ENCODE data around the gene CDH15. TPM values are rescaled to one million over a fixed set of nuclear protein-coding genes. Genes with fewer than 3 reads are reported as not detected.

Gene CDH15
- total RNA-seq, 1 experiment from 2014 or later, result 1.5 TPM

- Histone ChIP-seq H3K9me3 (ENCODE audit: low read length) (no peaks in the 10 kb centered on the region), H3K27ac (ENCODE audit: low read length) (no peak overlapping the region), H3K4me3 (ENCODE audit: low read length) (peak overlapping the region; percentile 74), H3K4me2 (ENCODE audit: low read length) (peak overlapping the region; percentile 77), H3F3A (ENCODE audit: low read length, unreplicated experiment) (no peaks in the 10 kb centered on the region), H4K20me1 (ENCODE audit: low read length) (0 out of 2 replicates have a peak, but pooled peaks cover 8% of the 10 kb centered on the region), H3K4me1 (ENCODE audit: insufficient read depth, low read length) (0 out of 2 replicates have a peak, but pooled peaks cover 6% of the 10 kb centered on the region), H3K9ac (ENCODE audit: low read length) (no peak overlapping the region), H3K36me3 (ENCODE audit: low read depth, low read length) (no peaks in the 10 kb centered on the region), H3K9me2 (replicated peaks; ENCODE audit: low read length) (no peaks in the 10 kb centered on the region), H2AFZ (ENCODE audit: low read length) (peak overlapping the region; percentile 22; the same call in 1 of the 2 replicates), H3K79me2 (ENCODE audit: low read length) (peaks cover 18% of the 10 kb centered on the region), H3K27me3 (ENCODE audit: low read length) (0 out of 2 replicates have a peak, but pooled peaks cover 4% of the 10 kb centered on the region)
- peak; percentile 77 for DNase-seq
- CTCF ChIA-PET, result no interaction called here
- BruUV-seq (replicated peaks), result no TSS peak
- intact Hi-C loops (cut with micrococcal nuclease), result loop anchor here (1.0 kb wide), 1 partner anchor 8 kb away; no protein-coding TSS in a partner anchor
- no peak for TF ChIP-seq EZH2 (IDR thresholded peaks at IDR 0.05; ENCODE audit: low read length, unreplicated experiment)
- TF ChIP-seq CTCF (conservative IDR thresholded peaks at IDR 0.05; ENCODE audit: low read depth, low read length), result no peak
- TF ChIP-seq EZH2phosphoT487 (IDR thresholded peaks at IDR 0.05; ENCODE audit: borderline replicate concordance, low read length), result no peak
- POLR2A ChIA-PET (ENCODE audit: unreplicated experiment), result no interaction called here
- ATAC-seq, result peak; percentile 91
These were observed 30.2 kb downstream of the CDH15 start for GRCh38 chr16:89201439-89202377.

GRCh38 chr16:89202422-89203215, 31.1 kb downstream of the CDH15 start:
- H2AFZ ChIP-seq (ENCODE audit: low read length), result peak overlapping the region; percentile 22; the same call in 1 of the 2 replicates
- no peak for TF ChIP-seq EZH2phosphoT487 (IDR thresholded peaks at IDR 0.05; ENCODE audit: borderline replicate concordance, low read length)
- TF ChIP-seq CTCF (conservative IDR thresholded peaks at IDR 0.05; ENCODE audit: low read depth, low read length), result no peak
- no peak for TF ChIP-seq EZH2 (IDR thresholded peaks at IDR 0.05; ENCODE audit: low read length, unreplicated experiment)
- H3K9me3 ChIP-seq (ENCODE audit: low read length), result no peaks in the 10 kb centered on the region
- 0 out of 2 replicates have a peak overlapping the region, but pooled peaks have one; percentile 12 for H3K9ac ChIP-seq (ENCODE audit: low read length)
- no peaks in the 10 kb centered on the region for H3K9me2 ChIP-seq (replicated peaks; ENCODE audit: low read length)
- POLR2A ChIA-PET (ENCODE audit: unreplicated experiment), result no interaction called here
- BruUV-seq (replicated peaks), result no TSS peak
- no peaks in the 10 kb centered on the region for H3K36me3 ChIP-seq (ENCODE audit: low read depth, low read length)
- H3K27me3 ChIP-seq (ENCODE audit: low read length), result 0 out of 2 replicates have a peak, but pooled peaks cover 4% of the 10 kb centered on the region
- H3F3A ChIP-seq (ENCODE audit: low read length, unreplicated experiment), result no peaks in the 10 kb centered on the region
- peak overlapping the region; percentile 77 for H3K4me2 ChIP-seq (ENCODE audit: low read length)
- peaks cover 21% of the 10 kb centered on the region for H3K79me2 ChIP-seq (ENCODE audit: low read length)
- CTCF ChIA-PET, result no interaction called here
- H3K27ac ChIP-seq (ENCODE audit: low read length), result no peak overlapping the region
- intact Hi-C loops (cut with micrococcal nuclease), result no loop called here
- H3K4me3 ChIP-seq (ENCODE audit: low read length), result peak overlapping the region; percentile 74
- 0 out of 2 replicates have a peak, but pooled peaks cover 6% of the 10 kb centered on the region for H3K4me1 ChIP-seq (ENCODE audit: insufficient read depth, low read length)
- ATAC-seq, result 0 out of 2 replicates have a peak, but pooled peaks have one; percentile 3
- 0 out of 2 replicates have a peak, but pooled peaks cover 8% of the 10 kb centered on the region for H4K20me1 ChIP-seq (ENCODE audit: low read length)
- DNase-seq, result no peak
